Glutamatergic neuron (in vitro differentiated cells): ENCODE measurements around the gene IFT27. TPM values are rescaled to one million over a fixed set of nuclear protein-coding genes. Genes with fewer than 3 reads are reported as not detected.

Experiments used
- DNase-seq: peaks from one replicate; pipeline ENCODE4 v3.0.0; 2022
- H3K27ac Mint-ChIP-seq: one replicate; pipeline ENCODE4 v1.8.0; 2020; ENCODE audit warnings: mild to moderate bottlenecking, mixed read lengths, inconsistent platforms; ENCODE audit not compliant: unreplicated experiment
- H3K27me3 Mint-ChIP-seq: one replicate; pipeline ENCODE4 v1.8.0; 2020; ENCODE audit warnings: mild to moderate bottlenecking, moderate library complexity, mixed read lengths, inconsistent platforms; ENCODE audit not compliant: unreplicated experiment
- H3K36me3 Mint-ChIP-seq: one replicate; pipeline ENCODE4 v1.8.0; 2020; ENCODE audit warnings: mild to moderate bottlenecking, mixed read lengths, inconsistent platforms; ENCODE audit not compliant: unreplicated experiment
- H3K4me1 Mint-ChIP-seq: one replicate; pipeline ENCODE4 v1.8.0; 2020; ENCODE audit warnings: mild to moderate bottlenecking, low read depth, mixed read lengths, inconsistent platforms; ENCODE audit not compliant: unreplicated experiment
- H3K4me3 Mint-ChIP-seq: one replicate; pipeline ENCODE4 v1.8.0; 2020; ENCODE audit warnings: mild to moderate bottlenecking, mixed read lengths, inconsistent platforms; ENCODE audit not compliant: unreplicated experiment
- H3K9me3 Mint-ChIP-seq: one replicate; pipeline ENCODE4 v1.8.0; 2020; ENCODE audit warnings: mild to moderate bottlenecking, moderate library complexity, mixed read lengths, inconsistent platforms; ENCODE audit not compliant: unreplicated experiment
- CTCF ChIP-seq: fragments of 200-600 bp; sonication (generic); IDR thresholded peaks from one replicate; pipeline ENCODE4 v1.5.0; 2021; ENCODE audit not compliant: partially characterized antibody, unreplicated experiment
- total RNA-seq: library from RNA; stranded (reverse); fragmentation: NEBNext Ultra II Directional; extraction: Animal tissue kit (Norgen Biotek cat#: 25700); gene quantifications from one replicate; pipeline ENCODE4 v1.2.1, GENCODE V29; 2021; ENCODE audit not compliant: unreplicated experiment

IFT27 gene
- total RNA-seq, 1 donor from 2014 or later: 54.2 TPM

GRCh38 chr22:36797374-36797773, 21.5 kb upstream of the IFT27 start:
- no peak for DNase-seq
- Mint-ChIP-seq H3K4me3 (no peak overlapping the region), H3K36me3 (no peaks in the 10 kb centered on the region), H3K9me3 (no peaks in the 10 kb centered on the region), H3K4me1 (peaks cover 13% of the 10 kb centered on the region), H3K27ac (no peak overlapping the region), H3K27me3 (peaks cover 3% of the 10 kb centered on the region)
- TF ChIP-seq CTCF: no peak

DNA sequence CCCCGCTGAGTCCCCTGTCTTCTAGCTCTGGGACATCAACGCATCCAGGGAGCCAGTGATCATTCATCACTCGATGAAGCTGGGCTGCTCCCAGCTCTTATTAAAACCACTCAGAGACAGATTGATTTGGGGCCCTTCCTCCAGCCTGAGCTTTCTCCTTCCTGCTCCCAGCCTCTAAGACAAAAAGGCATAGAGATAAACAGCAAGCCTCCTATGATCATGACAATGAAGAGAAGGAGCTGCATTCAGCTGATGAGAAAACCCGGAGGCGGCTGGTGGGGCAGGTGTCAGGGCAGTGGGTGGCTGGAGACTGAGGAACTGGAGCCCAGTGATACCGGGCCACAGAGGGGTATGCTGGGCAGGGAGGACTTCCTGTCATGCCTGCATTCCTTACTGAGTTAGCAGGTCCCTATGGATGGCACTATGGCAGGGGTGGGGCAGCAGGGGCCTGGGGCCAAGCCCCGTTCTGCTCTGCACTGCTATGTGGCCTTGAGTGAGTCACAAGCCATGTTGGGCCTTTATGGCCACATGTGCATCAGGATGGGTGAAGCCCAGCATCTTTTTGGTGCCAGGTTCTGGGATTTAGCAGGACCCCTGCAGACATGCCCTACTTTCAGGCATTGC, 20.7 kb upstream of the IFT27 start:
- no peak for DNase-seq
- no peak overlapping the region for H3K4me3 Mint-ChIP-seq
- H3K4me1 Mint-ChIP-seq: peaks cover 13% of the 10 kb centered on the region
- no peak overlapping the region for H3K27ac Mint-ChIP-seq
- H3K9me3 Mint-ChIP-seq: no peaks in the 10 kb centered on the region
- TF ChIP-seq CTCF: no peak
- H3K27me3 Mint-ChIP-seq: peaks cover 3% of the 10 kb centered on the region
- no peaks in the 10 kb centered on the region for H3K36me3 Mint-ChIP-seq

GRCh38 chr22:36795633-36796032, 19.7 kb upstream of the IFT27 start:
- H3K4me3 Mint-ChIP-seq: no peak overlapping the region
- H3K36me3 Mint-ChIP-seq: no peaks in the 10 kb centered on the region
- H3K9me3 Mint-ChIP-seq: no peaks in the 10 kb centered on the region
- H3K4me1 Mint-ChIP-seq: peaks cover 13% of the 10 kb centered on the region
- no peak for TF ChIP-seq CTCF
- no peak for DNase-seq
- H3K27me3 Mint-ChIP-seq: peaks cover 3% of the 10 kb centered on the region
- no peak overlapping the region for H3K27ac Mint-ChIP-seq

DNA sequence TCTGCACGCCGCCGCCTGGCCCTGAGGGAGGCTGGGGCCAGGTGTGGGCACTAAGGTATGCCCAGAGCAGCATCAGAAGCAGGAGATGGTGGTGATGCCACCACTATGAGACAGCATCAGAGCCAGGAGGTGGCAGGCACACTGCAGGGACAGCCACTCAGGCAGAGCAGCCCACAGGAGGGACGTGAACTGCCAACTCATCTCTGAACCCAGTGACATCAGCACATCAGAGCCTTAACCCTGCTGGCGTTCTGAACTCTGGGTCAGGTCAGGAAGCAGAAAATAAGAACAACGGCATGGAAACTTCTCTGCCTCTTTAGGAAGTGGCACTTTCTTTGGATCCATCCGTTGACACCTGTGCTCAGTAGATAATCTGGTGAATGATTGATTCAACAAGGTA, 14.7 kb upstream of the IFT27 start:
- DNase-seq: no peak
- TF ChIP-seq CTCF: no peak
- Mint-ChIP-seq H3K4me3 (no peak overlapping the region), H3K9me3 (no peaks in the 10 kb centered on the region), H3K36me3 (no peaks in the 10 kb centered on the region), H3K27ac (no peak overlapping the region), H3K4me1 (peaks cover 3% of the 10 kb centered on the region), H3K27me3 (peaks cover 3% of the 10 kb centered on the region)

- Mint-ChIP-seq H3K4me3 (no peak overlapping the region), H3K36me3 (no peaks in the 10 kb centered on the region), H3K4me1 (peaks cover 3% of the 10 kb centered on the region), H3K9me3 (peaks cover 1% of the 10 kb centered on the region), H3K27me3 (peaks cover 7% of the 10 kb centered on the region), H3K27ac (no peak overlapping the region)
- DNase-seq: no peak
- no peak for TF ChIP-seq CTCF
These were observed 11.5 kb upstream of the IFT27 start for GRCh38 chr22:36787204-36787988.
